HL-60 (cell line): ENCODE data around the gene COL19A1.

Source experiments
- POLR2AphosphoS5 ChIP-seq: IDR thresholded peaks from 2 replicates; pipeline ENCODE4 v1.6.1; 2012; ENCODE audit warnings: low read depth
- TF ChIP-seq, protein P1 (sequence below): IDR thresholded peaks from one replicate; pipeline ENCODE4 v1.5.1; 2011; ENCODE audit warnings: low read length, control low read depth, inconsistent platforms; ENCODE audit not compliant: insufficient read depth
- TF ChIP-seq, protein P2 (sequence below): IDR thresholded peaks from 2 replicates; pipeline ENCODE4 v1.6.1; 2012; ENCODE audit warnings: low read depth; ENCODE audit not compliant: insufficient replicate concordance

DNA sequence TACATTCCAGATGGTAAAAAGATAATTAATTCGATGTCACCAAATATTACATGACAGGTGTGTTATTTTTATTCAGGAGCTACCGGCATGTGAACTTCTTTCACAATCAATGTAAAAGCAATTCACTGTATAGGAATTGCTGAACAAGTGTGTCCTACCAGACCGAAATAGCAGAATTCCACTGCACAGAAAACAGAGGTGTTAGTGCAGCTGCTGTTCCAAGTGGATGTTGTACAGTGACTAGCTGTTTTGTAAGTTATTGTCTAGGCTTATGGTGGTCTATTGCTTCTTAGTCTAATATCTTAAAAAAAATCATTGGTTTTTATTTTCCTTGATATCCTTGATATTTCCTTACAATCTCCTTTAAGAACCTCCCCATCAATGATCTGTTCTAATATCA lies 107.4 kb downstream of the COL19A1 start:
- TF ChIP-seq, protein P1, sequence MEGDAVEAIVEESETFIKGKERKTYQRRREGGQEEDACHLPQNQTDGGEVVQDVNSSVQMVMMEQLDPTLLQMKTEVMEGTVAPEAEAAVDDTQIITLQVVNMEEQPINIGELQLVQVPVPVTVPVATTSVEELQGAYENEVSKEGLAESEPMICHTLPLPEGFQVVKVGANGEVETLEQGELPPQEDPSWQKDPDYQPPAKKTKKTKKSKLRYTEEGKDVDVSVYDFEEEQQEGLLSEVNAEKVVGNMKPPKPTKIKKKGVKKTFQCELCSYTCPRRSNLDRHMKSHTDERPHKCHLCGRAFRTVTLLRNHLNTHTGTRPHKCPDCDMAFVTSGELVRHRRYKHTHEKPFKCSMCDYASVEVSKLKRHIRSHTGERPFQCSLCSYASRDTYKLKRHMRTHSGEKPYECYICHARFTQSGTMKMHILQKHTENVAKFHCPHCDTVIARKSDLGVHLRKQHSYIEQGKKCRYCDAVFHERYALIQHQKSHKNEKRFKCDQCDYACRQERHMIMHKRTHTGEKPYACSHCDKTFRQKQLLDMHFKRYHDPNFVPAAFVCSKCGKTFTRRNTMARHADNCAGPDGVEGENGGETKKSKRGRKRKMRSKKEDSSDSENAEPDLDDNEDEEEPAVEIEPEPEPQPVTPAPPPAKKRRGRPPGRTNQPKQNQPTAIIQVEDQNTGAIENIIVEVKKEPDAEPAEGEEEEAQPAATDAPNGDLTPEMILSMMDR, result no peak
- no peak for TF ChIP-seq POLR2AphosphoS5
- TF ChIP-seq, protein P2, sequence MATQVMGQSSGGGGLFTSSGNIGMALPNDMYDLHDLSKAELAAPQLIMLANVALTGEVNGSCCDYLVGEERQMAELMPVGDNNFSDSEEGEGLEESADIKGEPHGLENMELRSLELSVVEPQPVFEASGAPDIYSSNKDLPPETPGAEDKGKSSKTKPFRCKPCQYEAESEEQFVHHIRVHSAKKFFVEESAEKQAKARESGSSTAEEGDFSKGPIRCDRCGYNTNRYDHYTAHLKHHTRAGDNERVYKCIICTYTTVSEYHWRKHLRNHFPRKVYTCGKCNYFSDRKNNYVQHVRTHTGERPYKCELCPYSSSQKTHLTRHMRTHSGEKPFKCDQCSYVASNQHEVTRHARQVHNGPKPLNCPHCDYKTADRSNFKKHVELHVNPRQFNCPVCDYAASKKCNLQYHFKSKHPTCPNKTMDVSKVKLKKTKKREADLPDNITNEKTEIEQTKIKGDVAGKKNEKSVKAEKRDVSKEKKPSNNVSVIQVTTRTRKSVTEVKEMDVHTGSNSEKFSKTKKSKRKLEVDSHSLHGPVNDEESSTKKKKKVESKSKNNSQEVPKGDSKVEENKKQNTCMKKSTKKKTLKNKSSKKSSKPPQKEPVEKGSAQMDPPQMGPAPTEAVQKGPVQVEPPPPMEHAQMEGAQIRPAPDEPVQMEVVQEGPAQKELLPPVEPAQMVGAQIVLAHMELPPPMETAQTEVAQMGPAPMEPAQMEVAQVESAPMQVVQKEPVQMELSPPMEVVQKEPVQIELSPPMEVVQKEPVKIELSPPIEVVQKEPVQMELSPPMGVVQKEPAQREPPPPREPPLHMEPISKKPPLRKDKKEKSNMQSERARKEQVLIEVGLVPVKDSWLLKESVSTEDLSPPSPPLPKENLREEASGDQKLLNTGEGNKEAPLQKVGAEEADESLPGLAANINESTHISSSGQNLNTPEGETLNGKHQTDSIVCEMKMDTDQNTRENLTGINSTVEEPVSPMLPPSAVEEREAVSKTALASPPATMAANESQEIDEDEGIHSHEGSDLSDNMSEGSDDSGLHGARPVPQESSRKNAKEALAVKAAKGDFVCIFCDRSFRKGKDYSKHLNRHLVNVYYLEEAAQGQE, result no peak
